GM19467 (cell line): ENCODE results near the gene SLC36A2.
"Not testable (repeated sequence)": the region's sequence is repeated elsewhere in the genome, so short reads cannot be mapped to it uniquely, and the experiment has no call there.

Experiments
- ATAC-seq: cut with Tn5 transposase; IDR thresholded peaks from one replicate; pipeline ENCODE4 v1.9.1; 2021; ENCODE audit warnings: mild to moderate bottlenecking, moderate library complexity; ENCODE audit not compliant: unreplicated experiment

Gene SLC36A2

DNA sequence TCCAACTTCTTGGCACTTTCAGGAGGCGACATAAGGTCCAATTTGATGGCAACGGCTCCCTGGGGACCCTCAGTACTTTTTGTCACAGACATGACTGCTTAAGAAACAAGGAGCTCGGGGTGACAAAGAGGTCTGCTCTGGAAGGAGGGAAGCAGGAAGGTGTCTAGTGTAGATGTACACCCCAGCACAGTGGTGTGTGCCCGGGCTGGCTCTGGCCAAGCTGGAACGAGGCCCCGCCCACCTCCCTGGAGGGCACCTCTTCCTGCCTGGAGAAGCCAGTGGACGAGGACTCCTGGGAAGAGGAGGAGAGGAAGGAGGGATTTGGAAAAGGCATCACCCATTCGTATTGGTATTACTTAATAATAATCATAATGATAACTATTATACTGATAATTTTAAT is at the start of gene SLC36A2:
Gene SLC36A2, minus strand, starts transcription at position 191 of the 400 bp plus-strand sequence. Its CDS starts 99 bp downstream, at position 92.
- no peak for ATAC-seq

DNA sequence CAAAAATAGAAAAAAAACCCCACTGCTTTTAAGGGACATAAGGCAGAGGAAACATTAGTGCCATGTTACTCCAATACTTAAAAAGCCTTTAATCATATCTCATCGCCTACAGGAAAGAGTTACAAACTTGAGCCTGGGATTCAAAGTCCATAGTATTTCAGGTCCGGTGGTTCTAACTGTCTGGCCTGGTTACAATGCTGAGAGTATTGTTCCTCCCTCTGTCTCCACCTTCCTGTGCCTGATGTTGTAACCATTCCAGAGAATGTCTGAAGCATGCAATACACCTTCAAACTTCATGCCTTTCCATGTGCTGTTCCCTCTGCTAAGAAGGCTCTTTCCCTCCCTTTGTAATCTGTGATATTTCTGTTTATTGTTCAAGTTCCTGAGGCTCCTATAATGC is 41.6 kb upstream of the SLC36A2 start:
- ATAC-seq: no peak

GRCh38 chr5:151384106-151384505 is 36.7 kb upstream of the SLC36A2 start:
- no peak for ATAC-seq

DNA sequence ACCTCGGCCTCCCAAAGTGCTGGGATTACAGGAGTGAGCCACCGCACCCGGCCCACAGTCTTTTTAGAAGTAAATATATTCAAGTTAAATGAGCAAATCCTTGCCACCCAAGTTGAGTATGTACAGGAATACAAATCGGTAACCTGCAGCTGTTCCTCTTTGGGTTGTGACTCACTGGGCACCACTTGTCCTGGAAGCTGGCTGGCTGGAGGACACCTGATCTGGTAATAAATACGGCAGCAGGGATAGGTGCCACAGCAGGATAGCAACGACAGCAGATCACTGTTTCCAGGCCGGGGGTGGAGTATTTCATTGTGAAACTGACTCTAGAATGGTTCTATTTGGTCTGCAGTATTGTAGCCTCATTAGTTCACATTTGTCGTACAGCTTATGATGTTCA is 35.7 kb upstream of the SLC36A2 start:
- ATAC-seq: no peak

GRCh38 chr5:151382576-151382975 is 35.2 kb upstream of the SLC36A2 start:
- no peak for ATAC-seq

GRCh38 chr5:151381899-151382298 is 34.5 kb upstream of the SLC36A2 start:
- no peak for ATAC-seq

- ATAC-seq: no peak
Observed at GRCh38 chr5:151378616-151379015, 31.3 kb upstream of the SLC36A2 start.

DNA sequence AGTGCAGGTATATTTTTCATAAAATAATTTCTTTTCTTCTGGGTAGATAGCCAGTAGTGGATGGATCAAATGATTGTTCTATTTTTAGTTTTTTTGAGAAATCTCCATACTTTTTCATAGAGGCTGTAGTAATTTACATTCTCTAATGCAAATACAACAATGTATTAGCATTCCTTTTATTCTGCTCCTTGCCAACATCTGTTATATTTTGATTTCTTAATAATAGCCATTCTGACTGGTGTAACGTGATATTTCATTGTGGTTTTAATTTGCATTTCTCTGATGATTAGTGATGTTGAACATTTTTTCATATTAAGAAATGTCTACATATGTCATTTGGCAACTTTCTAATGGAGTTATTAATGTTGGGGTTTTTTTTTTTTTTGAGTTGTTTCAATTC is 27.2 kb upstream of the SLC36A2 start:
- no peak for ATAC-seq

GRCh38 chr5:151367038-151367437 is 19.7 kb upstream of the SLC36A2 start:
- not testable (repeated sequence) for ATAC-seq

GRCh38 chr5:151363673-151364072 is 16.3 kb upstream of the SLC36A2 start:
- no peak for ATAC-seq

DNA sequence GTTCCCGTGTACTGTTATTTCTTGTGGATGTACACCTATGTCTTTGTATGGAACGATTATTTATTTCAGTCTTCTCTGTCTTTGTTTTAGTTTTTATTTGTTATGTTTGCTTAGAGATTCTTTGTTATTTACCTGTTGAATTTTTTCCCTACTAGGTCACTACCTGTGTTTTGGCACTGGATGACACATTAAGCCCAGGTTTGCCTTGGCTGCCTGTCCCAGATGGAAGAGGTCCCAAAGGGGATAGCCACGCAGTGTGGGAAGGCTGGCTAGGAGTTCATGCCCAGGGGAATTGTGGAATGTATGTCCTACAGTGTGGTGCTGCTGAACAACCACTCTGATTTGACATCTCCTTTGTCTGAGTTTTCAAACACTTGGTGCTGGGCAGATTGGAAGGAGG is 15.6 kb upstream of the SLC36A2 start:
- no peak for ATAC-seq

GRCh38 chr5:151359391-151359790 is 12.0 kb upstream of the SLC36A2 start:
- no peak for ATAC-seq

- ATAC-seq: no peak
Observed at GRCh38 chr5:151357792-151358191, 10.4 kb upstream of the SLC36A2 start.

DNA sequence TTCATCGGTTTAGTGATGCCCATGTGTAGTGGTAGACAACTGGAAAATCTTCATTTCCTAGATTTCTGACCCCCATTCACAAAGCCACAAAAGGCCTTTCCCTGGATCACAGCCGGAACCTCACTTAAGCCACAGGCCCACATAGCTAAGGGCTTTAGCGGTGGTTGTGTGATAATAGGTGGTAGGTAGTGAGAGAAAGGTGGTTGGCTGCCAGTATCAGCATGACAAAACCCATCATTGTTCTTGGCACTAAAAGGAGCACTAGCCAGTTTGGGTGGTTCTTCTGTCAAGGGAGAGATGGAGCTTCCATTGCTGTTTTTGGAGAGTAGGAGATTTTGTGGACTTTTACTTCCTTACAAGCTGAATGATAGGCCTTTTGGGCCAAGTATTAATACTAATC is 9.7 kb upstream of the SLC36A2 start:
- no peak for ATAC-seq

DNA sequence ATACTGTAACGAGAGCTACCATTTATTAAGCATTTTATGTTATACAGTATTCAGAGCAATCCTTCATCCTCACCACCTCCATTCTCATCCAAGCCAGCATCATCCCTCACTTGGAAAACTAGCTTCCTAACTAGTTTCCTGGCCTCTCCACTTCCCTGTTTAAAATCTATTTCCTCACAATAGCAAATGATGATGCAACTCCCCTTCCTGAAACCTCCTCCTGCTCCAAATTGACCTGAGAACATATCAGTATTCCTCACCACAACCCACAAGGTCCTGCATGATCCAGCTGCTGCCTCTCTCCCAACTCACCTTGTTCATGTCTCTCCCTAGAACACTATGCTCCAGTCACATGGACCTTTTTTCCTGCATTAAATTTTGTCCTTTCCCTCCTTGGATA is 4.3 kb upstream of the SLC36A2 start:
- no peak for ATAC-seq

- ATAC-seq: no peak
Observed at GRCh38 chr5:151348789-151349188, 1.4 kb upstream of the SLC36A2 start.

- ATAC-seq: no peak
Observed at GRCh38 chr5:151345808-151346478, 1.4 kb downstream of the SLC36A2 start.

GRCh38 chr5:151345187-151345807 is 2.1 kb downstream of the SLC36A2 start:
- no peak for ATAC-seq

GRCh38 chr5:151344088-151344487 is 3.3 kb downstream of the SLC36A2 start:
- ATAC-seq: no peak

GRCh38 chr5:151340004-151340403 is 7.4 kb downstream of the SLC36A2 start:
- ATAC-seq: no peak

DNA sequence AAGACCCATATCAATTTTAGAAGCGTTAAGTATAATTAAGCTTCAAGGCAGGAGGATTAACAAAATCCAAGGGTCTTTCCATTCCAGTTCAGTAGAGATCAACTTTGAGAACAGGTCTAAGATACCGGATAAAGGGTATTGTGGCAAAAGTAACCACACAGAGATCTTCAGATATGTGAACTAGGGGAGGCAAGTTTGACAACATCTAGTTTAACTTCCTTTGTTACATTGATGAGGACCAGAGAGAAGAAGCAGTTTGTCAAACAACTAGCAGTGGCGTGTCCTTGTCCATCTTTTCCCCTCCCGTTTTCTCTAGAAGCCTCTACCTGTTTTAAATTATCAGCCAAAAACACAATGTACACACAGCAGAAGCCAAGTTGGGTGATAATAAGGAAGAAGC is 8.6 kb downstream of the SLC36A2 start:
- ATAC-seq: no peak

DNA sequence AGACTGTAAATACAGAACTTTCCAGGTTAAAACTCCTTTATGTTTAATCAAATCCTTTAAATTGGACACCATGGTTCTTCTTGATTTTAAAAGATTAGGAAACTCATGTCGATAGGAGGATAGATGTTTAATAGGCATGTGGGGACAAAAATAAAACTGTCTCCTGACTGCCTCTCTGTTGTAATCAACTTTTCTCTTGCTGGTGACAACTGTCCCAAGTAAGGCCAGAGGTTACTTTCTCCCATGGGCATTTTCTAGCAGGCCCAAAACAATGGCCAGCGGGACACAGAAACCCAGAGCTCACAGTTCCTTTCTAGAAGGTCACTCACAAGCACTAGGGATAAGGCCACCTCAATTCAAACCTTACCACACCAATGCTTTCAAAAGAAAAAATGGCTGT is 14.5 kb downstream of the SLC36A2 start:
- ATAC-seq: no peak

DNA sequence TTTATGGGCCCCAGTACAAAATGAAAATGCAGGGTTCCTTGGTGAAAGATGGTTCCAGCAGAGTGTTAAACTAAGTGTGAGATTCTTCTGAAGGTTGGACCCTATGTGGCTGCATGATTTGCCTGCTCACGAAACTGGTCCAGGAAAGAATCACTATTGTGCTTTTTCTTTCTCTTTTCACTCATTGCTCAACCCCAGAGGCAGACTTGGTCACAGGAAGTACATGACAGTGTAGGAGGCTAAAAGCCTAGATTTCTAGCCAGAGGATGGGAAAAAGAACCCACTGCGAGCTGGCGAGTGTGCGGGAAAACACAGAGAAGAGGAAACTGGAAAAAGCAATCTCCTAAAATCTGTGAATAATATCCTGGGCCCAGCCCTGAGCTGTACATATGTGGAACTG is 18.6 kb downstream of the SLC36A2 start:
- no peak for ATAC-seq
